Calu3 (cell line): ENCODE data around the gene ERGIC1. TPM values are rescaled to one million over a fixed set of nuclear protein-coding genes. Genes with fewer than 3 reads are reported as not detected.

ENCODE experiments used
- BruUV-seq: library from RNA; stranded (reverse); fragments of 400-500 nt; replicated peaks from 2 replicates; lab custom pipeline; 2021; lab: Mats Ljungman, UMichigan
- CTCF ChIA-PET: fragments of 300-600 bp; sonication (Branson Sonifier 250); formaldehyde crosslinking; loops from one replicate; lab custom pipeline; 2022; ENCODE audit warnings: antibody characterized with exemption; lab: Charles Lee
- DNase-seq: peaks from one replicate; pipeline ENCODE4 v3.0.0; 2022
- H3K27ac Mint-ChIP-seq: one replicate; pipeline ENCODE4 v1.8.0; 2022; ENCODE audit warnings: mixed read lengths; ENCODE audit not compliant: unreplicated experiment
- H3K27me3 Mint-ChIP-seq: one replicate; pipeline ENCODE4 v1.8.0; 2022; ENCODE audit warnings: mixed read lengths; ENCODE audit not compliant: unreplicated experiment
- H3K36me3 Mint-ChIP-seq: one replicate; pipeline ENCODE4 v1.8.0; 2022; ENCODE audit warnings: mild to moderate bottlenecking, moderate library complexity, mixed read lengths; ENCODE audit not compliant: insufficient read depth, unreplicated experiment
- H3K4me1 Mint-ChIP-seq: one replicate; pipeline ENCODE4 v1.8.0; 2022; ENCODE audit warnings: mild to moderate bottlenecking, low read depth, mixed read lengths; ENCODE audit not compliant: unreplicated experiment
- H3K4me3 Mint-ChIP-seq: one replicate; pipeline ENCODE4 v1.8.0; 2022; ENCODE audit warnings: mild to moderate bottlenecking, low read depth, moderate library complexity, mixed read lengths; ENCODE audit not compliant: unreplicated experiment
- H3K9me3 Mint-ChIP-seq: one replicate; pipeline ENCODE4 v1.8.0; 2022; ENCODE audit warnings: low read depth, mixed read lengths; ENCODE audit not compliant: unreplicated experiment
- intact Hi-C: fragments of 100-400 bp; cut with micrococcal nuclease; formaldehyde crosslinking; loops from one replicate; pipeline ENCODE4 v1.10.0; 2022; ENCODE audit not compliant: unreplicated experiment
- total RNA-seq: library from RNA; stranded (reverse); gene quantifications from 2 replicates; pipeline ENCODE4 v1.2.3, GENCODE V29; 2022
- TF ChIP-seq, protein P1 (sequence below): fragments of 200-600 bp; IDR thresholded peaks from one replicate; pipeline ENCODE4 v1.8.0; 2022; ENCODE audit warnings: antibody characterized with exemption; ENCODE audit not compliant: unreplicated experiment

Gene ERGIC1
- total RNA-seq, 1 experiment from 2014 or later, result 235 TPM

DNA sequence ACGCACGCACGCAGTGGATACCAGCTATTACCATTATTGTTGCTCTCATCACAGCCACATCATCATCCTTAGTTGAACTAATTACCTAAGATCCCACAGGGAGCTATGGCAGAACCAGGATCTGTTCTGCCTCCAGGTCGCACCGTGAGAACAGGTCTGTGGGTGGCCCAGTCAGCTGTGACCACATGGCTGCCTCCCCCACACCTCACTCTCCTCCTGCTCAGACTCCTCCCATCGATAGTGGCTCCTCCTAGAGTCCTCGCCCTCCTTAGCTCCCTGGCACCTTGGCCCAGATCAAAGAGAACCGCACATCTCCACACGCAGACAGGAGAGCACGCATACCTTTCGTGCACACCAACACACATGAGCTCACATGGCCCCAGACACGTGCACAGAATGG lies 92.7 kb downstream of the ERGIC1 start:
- BruUV-seq, result no TSS peak
- Mint-ChIP-seq H3K4me1 (peaks cover 11% of the 10 kb centered on the region), H3K4me3 (no peak overlapping the region), H3K27me3 (no peaks in the 10 kb centered on the region), H3K36me3 (peaks cover 25% of the 10 kb centered on the region), H3K9me3 (no peaks in the 10 kb centered on the region), H3K27ac (no peak overlapping the region)
- DNase-seq, result no peak
- intact Hi-C loops, result no loop called here
- CTCF ChIA-PET, result interaction anchor here (0.5 to 1.1 kb wide), 3 partner anchors 162 to 220 kb away, joined by 3 to 4 read pairs (median 3); no protein-coding TSS in a partner anchor
- TF ChIP-seq, protein P1, sequence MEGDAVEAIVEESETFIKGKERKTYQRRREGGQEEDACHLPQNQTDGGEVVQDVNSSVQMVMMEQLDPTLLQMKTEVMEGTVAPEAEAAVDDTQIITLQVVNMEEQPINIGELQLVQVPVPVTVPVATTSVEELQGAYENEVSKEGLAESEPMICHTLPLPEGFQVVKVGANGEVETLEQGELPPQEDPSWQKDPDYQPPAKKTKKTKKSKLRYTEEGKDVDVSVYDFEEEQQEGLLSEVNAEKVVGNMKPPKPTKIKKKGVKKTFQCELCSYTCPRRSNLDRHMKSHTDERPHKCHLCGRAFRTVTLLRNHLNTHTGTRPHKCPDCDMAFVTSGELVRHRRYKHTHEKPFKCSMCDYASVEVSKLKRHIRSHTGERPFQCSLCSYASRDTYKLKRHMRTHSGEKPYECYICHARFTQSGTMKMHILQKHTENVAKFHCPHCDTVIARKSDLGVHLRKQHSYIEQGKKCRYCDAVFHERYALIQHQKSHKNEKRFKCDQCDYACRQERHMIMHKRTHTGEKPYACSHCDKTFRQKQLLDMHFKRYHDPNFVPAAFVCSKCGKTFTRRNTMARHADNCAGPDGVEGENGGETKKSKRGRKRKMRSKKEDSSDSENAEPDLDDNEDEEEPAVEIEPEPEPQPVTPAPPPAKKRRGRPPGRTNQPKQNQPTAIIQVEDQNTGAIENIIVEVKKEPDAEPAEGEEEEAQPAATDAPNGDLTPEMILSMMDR, result no peak

DNA sequence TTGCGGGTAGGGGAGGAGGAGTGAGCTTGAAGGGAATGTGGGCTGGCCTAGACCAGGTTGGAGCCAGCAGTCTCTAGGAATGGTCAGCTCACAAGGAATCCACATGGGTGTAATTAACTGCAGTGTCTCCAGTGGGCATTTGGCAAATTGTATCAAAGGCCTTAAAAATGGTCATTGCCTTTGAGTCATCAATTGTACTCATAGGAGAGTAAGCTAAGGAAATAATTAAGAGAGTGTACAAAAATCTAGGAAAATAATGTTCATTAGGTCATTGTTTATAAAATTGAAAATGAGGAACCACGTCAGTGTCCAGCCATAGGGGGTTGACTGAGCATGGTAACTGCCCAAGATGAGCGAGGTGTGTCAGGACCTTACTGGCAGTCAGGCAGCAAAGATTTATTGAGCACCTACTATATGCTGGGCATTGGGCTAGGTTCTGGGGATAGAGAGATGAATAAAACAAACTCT lies 95.4 kb downstream of the ERGIC1 start:
- H3K27me3 Mint-ChIP-seq, result no peaks in the 10 kb centered on the region
- CTCF ChIA-PET, result interaction anchor here (0.7 to 1.1 kb wide), 2 partner anchors 164 to 222 kb away, joined by 4 to 5 read pairs; no protein-coding TSS in a partner anchor
- H3K9me3 Mint-ChIP-seq, result no peaks in the 10 kb centered on the region
- no TSS peak for BruUV-seq
- no peak overlapping the region for H3K4me3 Mint-ChIP-seq
- peaks cover 14% of the 10 kb centered on the region for H3K4me1 Mint-ChIP-seq
- TF ChIP-seq, protein P1, result no peak
- H3K27ac Mint-ChIP-seq, result no peak overlapping the region
- no peak for DNase-seq
- H3K36me3 Mint-ChIP-seq, result peaks cover 27% of the 10 kb centered on the region
- intact Hi-C loops, result no loop called here

DNA sequence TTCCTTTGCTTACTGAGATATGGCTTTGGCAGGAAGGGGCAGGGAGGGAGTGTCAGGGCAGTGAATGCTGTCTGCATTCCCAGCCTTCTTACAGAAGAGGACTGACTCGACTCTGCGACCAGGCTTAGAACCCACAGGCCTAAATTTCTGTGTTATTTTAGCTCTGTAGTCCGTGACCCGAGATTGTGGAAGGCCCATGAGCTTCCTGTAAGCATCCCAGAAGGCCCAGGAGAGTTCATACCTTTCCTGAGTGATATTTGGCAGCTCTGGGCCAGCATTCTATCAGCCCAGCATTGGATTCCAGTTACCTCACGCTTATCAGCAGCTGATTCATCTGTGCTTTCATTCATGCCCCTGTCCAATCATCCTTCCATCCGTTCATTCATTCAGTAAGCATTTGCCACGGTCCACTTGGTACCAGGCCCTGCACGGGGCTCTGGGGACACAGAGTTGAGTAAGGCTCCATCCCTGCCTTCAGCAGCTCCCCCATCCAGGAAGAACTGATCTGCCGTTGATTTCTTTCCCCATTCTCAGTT lies 97.0 kb downstream of the ERGIC1 start:
- BruUV-seq, result no TSS peak
- no peak overlapping the region for H3K4me3 Mint-ChIP-seq
- H3K9me3 Mint-ChIP-seq, result no peaks in the 10 kb centered on the region
- DNase-seq, result no peak
- TF ChIP-seq, protein P1, result no peak
- H3K27ac Mint-ChIP-seq, result no peak overlapping the region
- CTCF ChIA-PET, result interaction anchor here (0.7 to 3.3 kb wide), 5 partner anchors 27 to 231 kb away, joined by 3 to 30 read pairs (median 4); no protein-coding TSS in a partner anchor
- peaks cover 25% of the 10 kb centered on the region for H3K36me3 Mint-ChIP-seq
- intact Hi-C loops, result loop anchor here (10.0 kb wide), 1 partner anchor 466 kb away; no protein-coding TSS in a partner anchor
- no peaks in the 10 kb centered on the region for H3K27me3 Mint-ChIP-seq
- H3K4me1 Mint-ChIP-seq, result peaks cover 14% of the 10 kb centered on the region

DNA sequence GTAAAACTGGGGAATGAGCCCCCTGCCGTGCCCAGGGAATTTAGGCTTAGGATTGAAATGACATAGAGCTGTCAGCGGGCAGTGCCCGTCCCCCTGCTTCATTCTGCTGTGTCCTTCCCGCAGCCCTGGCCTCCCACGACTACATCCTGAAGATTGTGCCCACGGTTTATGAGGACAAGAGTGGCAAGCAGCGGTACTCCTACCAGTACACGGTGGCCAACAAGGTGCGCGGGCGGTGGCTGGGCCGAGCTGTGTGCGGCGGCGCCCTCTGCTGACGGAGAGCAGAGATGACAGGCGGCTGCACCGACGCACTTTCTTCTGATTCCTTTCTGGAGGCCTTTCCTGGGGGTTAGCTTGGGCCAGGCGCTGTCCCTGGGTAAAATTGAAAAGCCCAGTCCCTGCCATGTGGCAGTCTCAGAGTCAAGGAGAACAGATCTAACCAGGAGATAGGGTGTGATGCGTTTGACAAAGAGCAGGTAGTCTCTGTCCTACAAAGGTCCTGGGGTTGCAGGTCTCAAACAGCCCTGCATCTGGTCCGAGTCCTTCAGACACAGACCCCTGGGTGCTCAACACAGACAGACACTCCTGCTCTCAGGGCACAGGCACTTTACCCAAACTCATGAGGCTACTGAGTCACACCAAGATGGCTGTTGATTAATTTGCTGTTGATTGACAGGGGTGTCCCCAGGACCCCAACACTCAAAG lies 98.4 kb downstream of the ERGIC1 start:
- TF ChIP-seq, protein P1, result peak; percentile 98
- H3K27ac Mint-ChIP-seq, result no peak overlapping the region
- no peaks in the 10 kb centered on the region for H3K9me3 Mint-ChIP-seq
- H3K27me3 Mint-ChIP-seq, result no peaks in the 10 kb centered on the region
- H3K36me3 Mint-ChIP-seq, result peaks cover 29% of the 10 kb centered on the region
- no peak overlapping the region for H3K4me3 Mint-ChIP-seq
- CTCF ChIA-PET, result interaction anchor here (0.7 to 3.3 kb wide), 11 partner anchors 28 to 463 kb away, joined by 3 to 30 read pairs (median 3); partner anchors contain the start of gene DUSP1
- peak; percentile 82 for DNase-seq
- peaks cover 14% of the 10 kb centered on the region for H3K4me1 Mint-ChIP-seq
- intact Hi-C loops, result loop anchor here (1.0 to 10.0 kb wide), 3 partner anchors 162 to 468 kb away; no protein-coding TSS in a partner anchor
- no TSS peak for BruUV-seq
